ENCODE data around the gene ID1.
"Not testable (repeated sequence)": the region's sequence is repeated elsewhere in the genome, so short reads cannot be mapped to it uniquely, and the experiment has no call there.

ID1 gene

GRCh38 chr20:31602779-31603441, 2.2 kb upstream of the ID1 start:
- DNase-seq: no peak

DNA sequence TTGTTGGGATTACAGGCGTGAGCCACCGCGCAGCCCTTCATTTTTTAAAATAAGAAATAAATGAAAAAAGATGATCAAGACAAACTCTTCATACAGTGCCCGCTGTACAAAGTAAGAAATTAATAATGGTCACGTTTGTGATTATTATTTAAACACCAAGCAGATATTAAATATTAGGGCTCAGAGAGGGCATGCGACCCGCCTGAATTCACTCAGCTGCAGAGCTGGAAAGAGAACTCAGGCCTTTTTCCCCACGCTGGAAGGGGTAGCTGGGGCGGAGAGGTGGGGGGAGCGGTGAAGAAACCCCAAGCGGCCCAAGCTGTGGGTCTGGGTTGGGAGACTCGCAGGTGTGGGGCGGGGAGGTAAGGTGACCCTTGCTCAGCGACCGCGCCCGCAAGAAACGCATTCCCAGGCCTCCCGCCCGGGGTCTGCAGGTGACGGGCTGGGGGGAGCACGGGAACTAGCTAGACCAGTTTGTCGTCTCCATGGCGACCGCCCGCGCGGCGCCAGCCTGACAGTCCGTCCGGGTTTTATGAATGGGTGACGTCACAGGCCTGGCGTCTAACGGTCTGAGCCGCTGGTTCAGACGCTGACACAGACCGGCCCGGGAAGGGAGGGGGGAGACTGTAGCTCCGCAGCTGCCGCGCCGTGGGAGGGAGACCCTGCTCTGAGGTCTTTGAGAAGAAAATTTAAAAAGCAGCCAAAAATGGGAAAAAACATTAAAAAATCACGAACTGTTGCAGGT, 1.1 kb upstream of the ID1 start:
- peak; percentile 100 for DNase-seq

DNA sequence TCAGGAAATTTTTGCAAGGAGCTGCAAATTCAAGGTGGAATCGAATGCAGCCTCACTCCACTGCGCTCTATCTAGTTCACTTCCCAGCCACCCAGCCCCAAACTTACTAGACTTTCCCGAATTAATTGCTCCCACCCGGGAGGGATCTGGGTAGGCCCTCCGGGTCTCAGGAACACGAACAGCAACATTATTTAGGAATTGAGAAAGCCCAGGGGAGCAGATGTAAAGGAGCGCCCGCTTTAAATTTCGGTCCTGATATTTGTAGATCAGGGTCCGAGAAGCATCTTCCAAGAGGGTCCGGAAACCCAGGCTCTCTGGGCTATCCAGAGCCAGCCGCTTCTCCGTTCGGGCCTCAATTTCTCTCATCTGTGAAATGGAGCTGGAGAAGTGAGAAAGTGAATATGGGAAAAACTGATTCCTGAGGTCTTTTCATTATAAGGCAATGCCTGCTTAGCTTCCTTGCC, 490 bp upstream of the ID1 start:
- no peak for DNase-seq

DNA sequence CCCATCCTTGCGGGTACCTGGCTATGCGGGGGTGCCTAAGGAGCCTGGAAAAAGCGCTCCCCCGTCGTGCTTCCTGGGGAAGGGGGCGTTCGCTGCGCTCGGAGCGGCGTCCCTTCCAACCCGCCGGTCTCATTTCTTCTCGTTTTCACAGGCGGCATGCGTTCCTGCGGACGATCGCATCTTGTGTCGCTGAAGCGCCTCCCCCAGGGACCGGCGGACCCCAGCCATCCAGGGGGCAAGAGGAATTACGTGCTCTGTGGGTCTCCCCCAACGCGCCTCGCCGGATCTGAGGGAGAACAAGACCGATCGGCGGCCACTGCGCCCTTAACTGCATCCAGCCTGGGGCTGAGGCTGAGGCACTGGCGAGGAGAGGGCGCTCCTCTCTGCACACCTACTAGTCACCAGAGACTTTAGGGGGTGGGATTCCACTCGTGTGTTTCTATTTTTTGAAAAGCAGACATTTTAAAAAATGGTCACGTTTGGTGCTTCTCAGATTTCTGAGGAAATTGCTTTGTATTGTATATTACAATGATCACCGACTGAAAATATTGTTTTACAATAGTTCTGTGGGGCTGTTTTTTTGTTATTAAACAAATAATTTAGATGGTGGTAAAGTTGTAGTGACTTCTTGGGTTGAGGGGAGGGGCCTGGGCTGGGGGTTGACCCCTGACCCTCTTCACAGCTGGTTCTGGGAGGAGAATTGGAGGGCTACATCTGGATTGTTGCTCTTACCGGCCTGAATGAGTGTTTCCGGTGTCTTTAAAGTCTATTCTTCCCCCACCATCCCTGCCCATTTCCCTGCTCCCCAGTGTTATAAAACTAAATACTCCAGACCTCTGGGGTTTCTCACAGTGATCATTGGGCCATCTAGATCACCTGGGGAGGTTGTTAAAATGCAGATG, 1.1 kb downstream of the ID1 start:
- peak; percentile 47 for DNase-seq

DNA sequence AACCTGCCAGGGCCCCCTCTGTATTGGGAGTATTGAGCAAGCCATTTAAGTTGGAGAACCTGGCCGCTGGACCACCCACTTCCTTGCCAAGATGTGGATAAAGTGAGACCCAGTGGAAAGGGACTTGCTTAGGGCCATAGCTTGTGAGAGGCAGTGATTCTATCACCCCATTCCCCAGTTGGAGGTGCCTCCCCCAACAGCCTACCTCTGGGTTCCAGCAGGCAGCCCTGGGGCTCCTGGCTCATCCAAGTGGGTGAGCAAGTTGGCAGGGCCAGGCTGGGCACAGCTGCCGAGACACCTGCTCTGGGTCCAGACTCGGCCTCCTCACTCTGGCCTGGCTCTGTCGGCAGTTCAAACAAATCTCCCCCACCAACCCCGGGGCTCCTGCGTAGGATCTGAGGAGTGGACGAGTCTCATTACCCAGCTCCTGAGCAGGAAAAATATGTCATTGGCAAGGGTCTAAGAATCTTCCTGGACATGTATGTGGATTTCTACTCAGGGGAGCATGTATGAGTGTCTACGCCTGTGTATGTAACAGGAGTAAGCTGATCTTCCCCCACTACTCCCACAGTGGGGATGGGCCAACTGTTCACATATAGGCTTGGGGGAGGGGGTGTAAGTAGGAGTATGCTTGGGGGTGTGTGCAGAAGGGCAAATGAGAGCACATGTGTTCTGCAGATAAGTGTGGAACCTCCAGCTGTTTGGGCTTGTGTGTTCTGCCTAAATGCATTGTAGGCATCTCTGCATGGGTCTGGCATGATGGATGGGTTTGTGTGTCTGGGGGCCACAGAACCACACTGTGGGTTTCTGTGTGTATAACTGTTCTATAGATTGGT, 1.9 kb downstream of the ID1 start:
- peak; percentile 66 for DNase-seq

DNA sequence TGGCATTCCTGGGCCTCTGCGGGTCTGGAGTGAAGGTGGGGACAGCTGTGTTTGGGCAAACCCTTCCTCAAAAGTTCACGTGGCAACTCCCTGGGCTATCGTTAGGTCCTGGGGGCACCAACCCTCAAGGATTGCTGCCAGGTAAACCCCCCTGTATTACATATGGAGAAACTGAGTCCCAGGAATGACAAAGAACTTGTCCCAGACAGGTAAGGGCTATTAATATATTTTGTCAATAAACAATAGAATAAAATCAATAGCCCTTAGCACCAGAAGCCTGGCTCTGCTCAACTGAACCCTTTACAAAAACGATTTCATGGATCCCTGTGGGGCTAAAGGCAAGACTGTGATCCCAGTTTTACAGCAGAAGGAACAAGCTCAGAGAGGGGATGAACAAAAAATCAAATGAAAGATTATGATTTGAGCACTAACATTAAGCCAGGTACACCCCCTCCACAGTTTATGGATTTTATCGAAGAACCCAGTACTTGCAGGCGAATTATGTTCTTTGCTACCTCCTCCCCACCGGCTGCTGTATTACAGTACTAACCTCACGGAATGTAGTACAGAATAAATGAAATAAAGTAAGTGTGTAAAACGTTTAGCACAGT, 2.7 kb downstream of the ID1 start:
- peak; percentile 30 for DNase-seq

DNA sequence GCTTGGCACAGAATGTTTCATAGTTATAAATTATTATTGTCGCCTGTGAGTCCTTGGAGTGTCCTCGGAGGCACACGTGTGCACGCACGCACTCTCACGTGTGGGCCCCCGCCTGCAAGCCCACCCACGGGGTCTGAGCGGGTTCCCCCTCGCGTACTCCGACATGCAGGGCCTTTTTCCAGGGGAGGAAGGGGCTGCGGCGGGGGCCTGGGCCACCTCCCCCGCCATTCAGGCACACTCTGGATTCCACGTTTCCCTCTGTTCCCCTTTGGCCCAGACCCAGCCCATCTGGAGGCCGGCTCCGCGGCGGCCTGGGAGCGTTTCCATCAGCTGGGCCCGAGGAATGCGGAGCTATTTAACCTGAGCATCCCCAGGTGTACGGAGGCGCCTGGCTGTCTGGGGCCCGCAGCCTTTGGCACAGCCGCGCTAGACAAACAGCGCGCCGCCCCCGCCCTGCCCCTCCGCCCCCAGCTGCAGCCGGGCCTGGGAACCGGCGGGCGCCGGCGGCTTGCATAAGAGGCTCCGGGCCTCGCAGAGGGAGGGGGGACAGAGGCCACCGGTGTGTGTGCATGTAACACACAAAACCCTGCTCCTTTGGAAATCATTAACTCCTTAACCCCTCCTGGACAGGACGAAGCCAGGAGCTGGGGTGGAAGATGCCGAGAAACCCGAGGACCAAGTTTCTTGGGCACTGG, 3.3 kb downstream of the ID1 start:
- DNase-seq: peak; percentile 91

GRCh38 chr20:31612271-31612640, 7.2 kb downstream of the ID1 start:
- not testable (repeated sequence) for DNase-seq

DNA sequence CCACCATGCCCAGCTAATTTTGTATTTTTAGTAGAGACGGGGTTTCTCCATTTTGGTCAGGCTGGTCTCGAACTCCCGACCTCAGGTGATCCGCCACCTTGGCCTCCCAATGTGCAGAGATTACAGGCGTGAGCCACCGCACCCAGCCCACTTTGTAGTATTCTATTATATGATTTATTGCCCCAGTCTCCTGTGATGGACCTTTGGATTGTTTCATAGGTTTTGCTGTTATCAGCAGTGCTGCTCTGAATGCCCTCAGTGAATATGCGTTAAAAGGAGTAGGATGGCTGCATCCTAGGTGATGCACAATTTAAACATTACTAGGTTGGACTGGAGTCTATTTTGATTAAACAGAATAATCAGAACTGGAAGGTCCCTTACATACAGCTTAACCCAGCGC, 10.3 kb downstream of the ID1 start:
- no peak for DNase-seq

DNA sequence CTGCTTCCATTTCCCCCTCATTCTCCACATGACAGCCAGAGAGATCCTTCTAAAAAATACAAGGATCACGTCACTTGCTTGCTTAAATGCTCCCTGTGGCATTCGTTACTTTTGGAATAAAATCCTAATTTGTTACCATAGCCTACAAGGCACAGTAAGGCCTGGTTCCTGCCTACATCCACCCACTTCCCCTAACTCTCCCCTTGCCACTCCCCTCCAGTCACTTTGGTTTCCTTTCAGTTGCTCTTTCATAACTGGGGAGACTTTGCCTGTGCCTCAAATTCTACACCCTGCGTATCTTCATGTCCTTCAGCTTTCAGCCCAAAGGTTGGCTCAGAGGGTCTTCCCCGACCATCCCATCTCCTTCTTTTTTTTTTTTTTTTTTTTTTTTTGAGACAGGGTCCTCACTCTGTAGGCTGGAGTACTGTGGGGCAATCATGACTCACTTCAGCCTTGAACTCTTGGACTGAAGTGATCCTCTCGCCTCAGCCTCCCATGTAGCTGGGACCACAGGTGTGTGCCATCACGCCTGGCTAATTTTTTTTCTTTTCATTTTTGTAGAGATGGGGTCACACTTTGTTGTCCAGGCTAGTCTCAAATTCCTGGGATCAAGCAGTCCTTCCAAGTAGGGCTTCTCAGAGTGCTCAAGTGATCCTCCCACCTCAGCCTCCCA, 12.5 kb downstream of the ID1 start:
- DNase-seq: no peak

- no peak for DNase-seq
Measured at GRCh38 chr20:31620246-31620645, 15.2 kb downstream of the ID1 start.

DNA sequence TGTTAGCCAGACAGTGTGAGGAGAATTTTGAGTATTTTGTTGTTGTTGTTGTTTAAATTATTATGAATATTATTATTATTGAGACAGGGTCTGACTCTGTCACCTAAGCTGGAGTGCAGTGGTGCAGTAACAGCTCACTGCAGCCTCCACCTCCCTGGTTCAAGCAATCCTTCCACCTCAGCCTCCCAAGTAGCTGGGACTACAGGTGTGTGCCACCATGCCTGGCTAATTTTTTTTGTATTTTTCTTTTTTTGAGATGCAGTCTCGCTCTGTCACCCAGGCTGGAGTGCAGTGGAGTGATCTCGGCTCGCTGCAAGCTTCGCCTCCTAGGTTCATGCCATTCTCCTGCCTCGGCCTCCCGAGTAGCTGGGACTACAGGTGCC, 18.0 kb downstream of the ID1 start:
- not testable (repeated sequence) for DNase-seq

GRCh38 chr20:31626534-31626933, 21.4 kb downstream of the ID1 start:
- not testable (repeated sequence) for DNase-seq

DNA sequence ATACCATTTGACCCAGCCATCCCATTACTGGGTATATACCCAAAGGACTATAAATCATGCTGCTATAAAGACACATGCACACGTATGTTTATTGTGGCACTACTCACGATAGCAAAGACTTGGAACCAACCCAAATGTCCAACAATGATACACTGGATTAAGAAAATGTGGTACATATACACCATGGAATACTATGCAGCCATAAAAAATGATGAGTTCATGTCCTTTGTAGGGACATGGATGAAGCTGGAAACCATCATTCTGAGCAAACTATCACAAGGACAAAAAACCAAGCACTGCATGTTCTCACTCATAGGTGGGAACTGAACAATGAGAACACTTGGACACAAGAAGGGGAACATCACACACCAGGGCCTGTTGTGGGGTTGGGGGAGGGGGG, 23.0 kb downstream of the ID1 start:
- not testable (repeated sequence) for DNase-seq

DNA sequence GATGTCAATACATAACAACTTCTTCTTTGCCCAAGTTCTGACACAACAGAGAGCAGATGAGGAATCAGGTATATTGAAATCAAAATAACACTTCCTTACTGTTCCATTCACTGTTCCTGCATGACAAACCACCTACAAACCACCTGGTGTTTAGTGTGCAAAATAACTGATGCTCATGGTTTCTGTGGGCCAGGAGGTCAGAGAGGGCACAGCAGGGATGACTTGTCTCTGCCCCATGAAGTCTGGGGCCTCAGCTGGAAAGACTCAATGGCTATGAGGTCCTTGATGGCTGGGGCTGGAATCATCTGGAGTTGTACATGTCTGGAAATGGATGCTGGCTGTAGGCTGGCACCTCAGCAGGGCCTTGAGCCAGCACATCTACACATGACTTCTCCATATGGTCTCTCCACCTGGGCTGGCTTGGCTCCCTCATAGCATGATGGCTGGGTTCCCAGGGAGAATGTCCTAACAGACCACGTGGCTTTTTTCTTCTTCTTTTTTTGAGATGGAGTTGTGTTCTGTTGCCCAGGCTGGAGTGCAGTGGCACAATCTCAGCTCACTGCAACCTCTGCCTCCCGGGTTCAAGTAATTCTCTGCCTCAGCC, 25.2 kb downstream of the ID1 start:
- DNase-seq: no peak

GRCh38 chr20:31632548-31633338, 27.7 kb downstream of the ID1 start:
- no peak for DNase-seq

DNA sequence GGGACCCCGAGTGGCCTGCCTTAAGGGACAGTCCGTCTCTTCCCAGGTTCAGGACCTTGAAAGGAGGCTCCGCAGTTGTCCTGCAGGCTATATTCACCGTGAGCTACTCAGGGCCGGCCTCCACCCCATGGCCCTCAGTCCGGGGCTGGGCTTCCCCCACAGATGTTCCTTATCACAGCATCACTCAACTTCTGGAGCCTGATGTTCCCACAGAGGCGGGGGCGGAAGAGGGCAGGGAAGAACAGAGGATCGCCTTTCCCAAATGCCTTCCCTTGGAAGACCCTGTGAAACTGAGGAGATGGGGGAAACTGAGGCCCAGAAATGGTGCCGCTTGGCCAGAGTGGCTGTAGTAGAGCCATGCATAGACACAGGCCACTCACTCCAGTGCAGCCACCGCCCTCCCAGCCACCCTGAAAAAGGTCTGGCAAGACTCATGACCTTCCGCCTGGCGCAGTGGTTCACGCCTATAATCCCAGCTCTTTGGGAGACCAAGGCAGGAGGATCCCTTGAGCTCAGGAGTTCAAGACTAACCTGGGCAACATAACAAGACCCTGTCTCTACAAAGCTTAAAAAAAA, 28.3 kb downstream of the ID1 start:
- no peak for DNase-seq

DNA sequence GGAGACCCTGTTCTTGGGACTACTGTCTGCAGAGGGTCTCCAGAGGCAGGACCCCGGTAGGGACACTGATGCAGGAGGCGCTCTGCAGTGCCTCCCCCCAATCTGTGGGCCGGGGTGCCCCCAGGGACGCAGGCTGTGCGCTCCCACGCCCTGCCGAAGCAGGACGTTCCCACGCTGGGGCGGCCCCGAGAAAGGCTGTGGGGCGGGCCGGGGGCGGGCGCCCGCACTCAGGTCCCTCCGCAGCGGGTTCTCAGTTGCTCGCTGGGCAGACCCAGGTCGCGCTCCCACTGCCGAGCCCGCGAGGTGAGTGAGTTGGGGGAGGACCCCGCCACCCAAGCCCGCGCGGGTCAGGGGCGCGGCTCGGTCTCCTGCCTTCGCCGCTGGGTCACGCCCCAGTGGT, 32.6 kb downstream of the ID1 start, which contains the start of gene COX4I2:
Gene COX4I2 (plus strand): TSS at position 253 of the 400 bp plus-strand sequence. CDS start 1,106 bp downstream, outside the sequence.
- no peak for DNase-seq

DNA sequence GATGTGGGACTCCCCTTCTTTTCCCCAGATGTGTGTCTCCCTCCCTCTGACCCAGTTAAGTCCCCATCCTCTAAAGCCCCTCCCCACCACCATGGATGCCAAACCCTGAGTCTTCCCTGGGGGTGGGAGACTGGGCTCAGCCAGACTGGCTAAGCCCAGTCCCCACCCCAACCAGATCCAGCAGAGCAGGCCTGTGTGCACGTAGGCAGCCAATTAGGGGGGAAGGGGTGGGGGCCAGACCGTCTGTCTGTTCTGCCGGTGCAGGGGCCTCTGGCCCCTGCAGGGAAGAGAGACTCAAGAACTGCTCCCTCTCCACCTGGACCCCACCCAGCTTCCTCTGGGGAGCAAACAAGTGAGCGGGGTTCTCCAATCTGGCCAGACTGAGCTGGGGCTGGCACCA, 33.2 kb downstream of the ID1 start:
- no peak for DNase-seq
